HG02763 (cell line): ENCODE data around the gene GPR132.

Experiments used
- ATAC-seq: cut with Tn5 transposase; IDR thresholded peaks from one replicate; pipeline ENCODE4 v1.9.1; 2021; ENCODE audit warnings: mild to moderate bottlenecking, moderate library complexity; ENCODE audit not compliant: unreplicated experiment

The GPR132 gene

GRCh38 chr14:105023144-105023543 is 42.1 kb downstream of the GPR132 start:
- ATAC-seq, result no peak

- ATAC-seq, result no peak
Observed at GRCh38 chr14:105022276-105022670, 43.0 kb downstream of the GPR132 start.

GRCh38 chr14:105021656-105022275 is 43.5 kb downstream of the GPR132 start:
- no peak for ATAC-seq

- peak; percentile 83 for ATAC-seq
Observed at GRCh38 chr14:105020815-105021655, 44.2 kb downstream of the GPR132 start, which contains the start of gene CDCA4. CDCA4 (minus strand) TSS chr14:105021083; CDS start chr14:105011929, 9,154 bp downstream.

- peak; percentile 18 for ATAC-seq
Observed at GRCh38 chr14:105019861-105020814, 45.1 kb downstream of the GPR132 start.

- ATAC-seq, result no peak
Observed at GRCh38 chr14:105018414-105018813, 46.8 kb downstream of the GPR132 start.

- ATAC-seq, result no peak
Observed at GRCh38 chr14:105015905-105016304, 49.3 kb downstream of the GPR132 start.

- ATAC-seq, result no peak
Observed at GRCh38 chr14:105015242-105015641, 50.0 kb downstream of the GPR132 start.

GRCh38 chr14:105014631-105015030 is 50.6 kb downstream of the GPR132 start:
- ATAC-seq, result no peak

GRCh38 chr14:105014032-105014431 is 51.2 kb downstream of the GPR132 start:
- no peak for ATAC-seq

- ATAC-seq, result no peak
Observed at GRCh38 chr14:105013150-105013785, 52.0 kb downstream of the GPR132 start.

GRCh38 chr14:105012171-105012985 is 52.9 kb downstream of the GPR132 start:
- ATAC-seq, result no peak

GRCh38 chr14:105011312-105011990 is 53.8 kb downstream of the GPR132 start:
- ATAC-seq, result no peak

GRCh38 chr14:105010891-105011291 is 54.3 kb downstream of the GPR132 start:
- ATAC-seq, result no peak

- ATAC-seq, result no peak
Observed at GRCh38 chr14:105010106-105010505, 55.1 kb downstream of the GPR132 start.

GRCh38 chr14:105007593-105008264 is 57.5 kb downstream of the GPR132 start:
- ATAC-seq, result no peak

GRCh38 chr14:105006831-105007592 is 58.2 kb downstream of the GPR132 start:
- no peak for ATAC-seq
